Skeletal muscle satellite cell (primary cell): ENCODE results near the gene SPRTN.
A peak's percentile ranks its signal among the peaks of the same experiment; 100 is the strongest.

Experiments
- H3K27me3 ChIP-seq: 2 replicates; pipeline ENCODE4 v1.7.0; 2013; ENCODE audit warnings: low read length; ENCODE audit not compliant: control insufficient read depth, insufficient read depth
- H3K36me3 ChIP-seq: 2 replicates; pipeline ENCODE4 v1.7.0; 2013; ENCODE audit warnings: mild to moderate bottlenecking, control low read depth, low read length; ENCODE audit not compliant: insufficient read depth
- H3K4me1 ChIP-seq: 2 replicates; pipeline ENCODE4 v1.7.0; 2013; ENCODE audit warnings: low read length; ENCODE audit not compliant: control insufficient read depth, insufficient read depth
- H3K4me2 ChIP-seq: 2 replicates; pipeline ENCODE4 v1.7.0; 2013; ENCODE audit warnings: mild to moderate bottlenecking, low read length
- H3K4me3 ChIP-seq: 2 replicates; pipeline ENCODE4 v1.7.0; 2013; ENCODE audit warnings: low read length
- H3K9ac ChIP-seq: 2 replicates; pipeline ENCODE4 v1.7.0; 2013; ENCODE audit warnings: mild to moderate bottlenecking, low read depth, low read length, moderate library complexity
- H3K9me3 ChIP-seq: replicated peaks from 2 replicates; pipeline ENCODE4 v1.7.0; 2013; ENCODE audit warnings: mild to moderate bottlenecking, control low read depth, low read length

Gene SPRTN

DNA sequence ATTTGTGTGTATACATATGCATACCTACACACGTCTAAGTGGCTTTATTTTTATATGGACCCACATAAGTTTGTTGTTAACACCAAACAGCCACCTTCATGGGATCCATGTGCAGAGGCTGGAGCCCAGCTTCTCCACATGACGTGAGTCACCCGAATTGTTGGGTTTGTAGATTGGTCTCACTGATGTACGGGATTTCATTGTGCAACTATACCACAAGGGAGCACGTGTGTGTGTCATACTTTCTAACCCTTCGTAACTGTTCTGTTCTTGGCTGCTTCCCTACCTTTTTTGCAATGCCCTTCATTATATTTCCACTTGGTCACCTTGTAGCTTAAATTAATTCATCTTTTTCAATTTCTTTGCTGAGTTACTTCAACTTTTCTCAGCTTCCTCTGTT lies 21.0 kb downstream of the SPRTN start:
- peaks cover 10% of the 10 kb centered on the region for H3K4me1 ChIP-seq
- peaks cover under 1% of the 10 kb centered on the region for H3K36me3 ChIP-seq
- H3K9ac ChIP-seq: no peak overlapping the region
- no peak overlapping the region for H3K4me2 ChIP-seq
- no peaks in the 10 kb centered on the region for H3K27me3 ChIP-seq
- no peaks in the 10 kb centered on the region for H3K9me3 ChIP-seq
- no peak overlapping the region for H3K4me3 ChIP-seq

DNA sequence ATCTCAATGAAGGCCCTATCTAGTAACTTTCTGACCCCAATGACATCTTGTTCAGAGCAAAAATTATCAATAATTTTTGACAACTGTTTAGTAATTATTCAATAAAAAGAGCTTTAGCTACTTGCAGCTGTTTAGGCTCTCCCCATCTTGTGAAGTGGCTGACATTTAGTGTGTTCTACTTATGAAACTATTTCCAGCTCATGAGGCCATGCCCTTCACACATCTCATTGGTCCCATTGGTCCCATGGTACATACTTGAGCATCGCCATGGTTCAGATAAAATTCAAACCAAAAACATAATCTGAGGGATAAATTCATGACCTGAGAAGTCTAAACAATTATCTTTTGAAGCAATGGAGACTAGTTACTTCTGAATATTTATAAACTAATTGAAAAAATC lies 24.2 kb downstream of the SPRTN start:
- Histone ChIP-seq H3K36me3 (peaks cover 11% of the 10 kb centered on the region), H3K9ac (no peak overlapping the region), H3K4me1 (peaks cover 7% of the 10 kb centered on the region), H3K27me3 (no peaks in the 10 kb centered on the region), H3K4me3 (no peak overlapping the region), H3K4me2 (no peak overlapping the region), H3K9me3 (no peaks in the 10 kb centered on the region)

DNA sequence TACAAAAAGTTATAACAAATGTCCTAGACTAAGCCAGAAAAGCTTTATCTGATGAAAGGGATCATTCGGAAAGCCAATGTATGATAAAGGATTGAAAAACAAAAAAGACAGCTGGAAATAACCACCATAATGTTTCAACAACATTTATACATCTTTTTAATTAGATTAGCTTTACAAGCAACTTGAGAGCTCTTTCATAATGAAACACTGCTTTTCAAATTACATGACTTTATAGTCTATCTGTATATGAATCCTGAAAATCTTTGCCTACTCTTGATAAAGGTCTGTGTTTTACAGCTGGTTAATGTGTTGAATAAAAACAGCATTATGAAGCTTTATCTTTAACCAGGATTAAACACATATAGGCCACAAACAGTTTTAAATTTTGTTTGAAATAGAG lies 25.5 kb downstream of the SPRTN start:
- H3K36me3 ChIP-seq: peaks cover 11% of the 10 kb centered on the region
- H3K9ac ChIP-seq: no peak overlapping the region
- no peak overlapping the region for H3K4me3 ChIP-seq
- H3K4me1 ChIP-seq: no peaks in the 10 kb centered on the region
- H3K4me2 ChIP-seq: no peak overlapping the region
- no peaks in the 10 kb centered on the region for H3K27me3 ChIP-seq
- H3K9me3 ChIP-seq: no peaks in the 10 kb centered on the region

DNA sequence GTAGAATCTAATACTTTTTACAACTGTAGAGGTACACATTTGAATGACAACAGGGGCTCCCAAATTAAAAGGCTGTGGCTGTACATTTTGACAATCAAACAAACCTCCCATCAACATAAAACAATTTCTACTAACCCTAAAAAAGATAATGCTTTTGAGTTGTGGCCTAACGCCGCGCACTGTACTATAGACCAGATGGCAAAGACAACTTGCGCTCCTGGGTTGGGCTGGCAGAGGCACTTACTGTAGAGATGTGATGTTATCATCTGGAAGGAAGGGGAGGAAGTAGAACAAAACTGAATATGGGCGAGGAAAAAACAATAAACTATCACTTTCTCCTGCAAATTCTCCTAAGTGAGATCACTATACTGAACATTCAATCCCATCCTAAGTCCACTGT lies 26.1 kb downstream of the SPRTN start:
- no peak overlapping the region for H3K4me2 ChIP-seq
- H3K36me3 ChIP-seq: peaks cover 11% of the 10 kb centered on the region
- no peaks in the 10 kb centered on the region for H3K9me3 ChIP-seq
- no peaks in the 10 kb centered on the region for H3K27me3 ChIP-seq
- no peaks in the 10 kb centered on the region for H3K4me1 ChIP-seq
- no peak overlapping the region for H3K4me3 ChIP-seq
- no peak overlapping the region for H3K9ac ChIP-seq

DNA sequence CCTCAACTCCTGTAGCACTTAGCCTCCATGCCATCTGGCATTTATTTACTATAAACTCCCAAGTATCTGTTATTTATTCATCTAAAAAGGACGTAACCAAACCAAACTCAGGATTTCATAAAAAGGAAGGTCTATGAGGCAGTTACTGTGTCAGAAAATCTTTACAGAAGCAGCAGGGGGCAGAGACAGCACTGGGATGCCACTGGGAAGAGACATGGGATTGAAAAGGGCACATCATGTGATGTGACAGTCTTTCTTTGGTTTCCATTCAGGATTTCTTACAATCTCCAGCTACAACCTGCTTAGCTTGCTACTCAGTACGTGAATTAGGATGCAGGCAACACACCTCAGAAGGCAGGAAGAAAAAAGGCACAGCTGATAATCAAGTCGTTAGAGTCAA lies 31.2 kb downstream of the SPRTN start:
- Histone ChIP-seq H3K36me3 (peaks cover 10% of the 10 kb centered on the region), H3K27me3 (no peaks in the 10 kb centered on the region), H3K4me3 (no peak overlapping the region), H3K4me1 (no peaks in the 10 kb centered on the region), H3K4me2 (no peak overlapping the region), H3K9me3 (no peaks in the 10 kb centered on the region), H3K9ac (no peak overlapping the region)

DNA sequence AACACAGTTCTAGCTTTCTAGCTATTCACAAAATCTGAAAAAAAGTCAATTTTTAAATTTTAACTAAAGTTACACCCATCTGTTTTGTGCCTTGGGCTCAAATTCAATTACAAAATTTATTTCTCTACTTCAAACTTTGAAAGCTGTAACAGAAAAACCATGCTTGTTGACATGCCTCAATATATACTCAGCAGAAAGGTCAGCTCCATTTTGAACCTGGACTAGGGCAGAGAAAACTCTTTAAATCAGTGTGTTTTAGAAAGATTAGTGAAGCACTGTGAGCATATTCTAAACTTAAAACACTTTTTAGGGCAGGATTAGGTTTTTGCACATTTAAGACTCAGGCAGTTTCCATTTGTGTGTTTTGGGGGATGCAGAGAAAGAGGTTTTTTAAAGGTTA lies 34.4 kb downstream of the SPRTN start:
- no peaks in the 10 kb centered on the region for H3K9me3 ChIP-seq
- no peak overlapping the region for H3K9ac ChIP-seq
- no peaks in the 10 kb centered on the region for H3K27me3 ChIP-seq
- H3K4me1 ChIP-seq: peaks cover 9% of the 10 kb centered on the region
- H3K4me3 ChIP-seq: no peak overlapping the region
- H3K4me2 ChIP-seq: no peak overlapping the region
- H3K36me3 ChIP-seq: no peaks in the 10 kb centered on the region

DNA sequence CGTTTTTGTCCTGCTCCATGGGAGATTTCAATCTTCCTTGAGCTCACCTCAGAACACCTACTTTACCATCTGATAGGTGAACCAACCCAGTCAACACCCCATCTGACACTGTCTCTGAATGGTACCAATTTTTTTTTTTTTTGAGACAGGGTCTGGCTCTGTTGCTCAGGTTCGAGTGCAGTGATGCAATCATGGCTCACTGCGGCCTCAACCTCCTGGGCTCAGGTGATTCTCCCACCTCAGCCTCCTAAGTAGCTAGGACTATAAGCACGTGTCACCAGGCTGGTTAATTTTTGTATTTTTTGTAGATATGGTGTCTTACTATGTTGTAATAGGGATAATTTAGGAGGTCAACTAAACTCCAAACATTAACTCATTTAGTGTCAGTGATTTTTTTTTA lies 36.3 kb downstream of the SPRTN start:
- no peak overlapping the region for H3K9ac ChIP-seq
- H3K27me3 ChIP-seq: no peaks in the 10 kb centered on the region
- no peaks in the 10 kb centered on the region for H3K36me3 ChIP-seq
- H3K4me3 ChIP-seq: no peak overlapping the region
- H3K9me3 ChIP-seq: no peaks in the 10 kb centered on the region
- no peak overlapping the region for H3K4me2 ChIP-seq
- peaks cover 9% of the 10 kb centered on the region for H3K4me1 ChIP-seq

DNA sequence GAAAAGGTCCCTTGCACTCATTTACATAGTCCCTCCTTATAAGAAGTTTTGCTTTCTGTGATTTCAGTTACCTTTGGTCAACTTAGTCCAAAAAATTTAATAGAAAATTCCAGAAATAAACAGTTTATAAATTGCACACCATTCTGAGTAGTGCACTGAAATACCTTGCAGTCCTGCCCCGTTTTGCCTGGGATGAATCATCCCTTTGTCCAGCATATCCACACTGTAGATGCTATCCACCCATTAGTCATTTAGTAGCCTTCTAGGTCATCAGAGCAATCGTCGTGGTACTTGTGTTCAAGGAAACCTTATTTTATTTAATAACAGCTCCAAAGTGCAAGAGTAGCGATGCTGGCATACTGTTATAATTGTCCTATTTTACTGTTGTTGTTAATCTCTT lies 38.0 kb downstream of the SPRTN start:
- H3K4me1 ChIP-seq: peaks cover 9% of the 10 kb centered on the region
- H3K4me2 ChIP-seq: no peak overlapping the region
- no peaks in the 10 kb centered on the region for H3K9me3 ChIP-seq
- H3K27me3 ChIP-seq: no peaks in the 10 kb centered on the region
- no peak overlapping the region for H3K9ac ChIP-seq
- no peak overlapping the region for H3K4me3 ChIP-seq
- H3K36me3 ChIP-seq: no peaks in the 10 kb centered on the region

DNA sequence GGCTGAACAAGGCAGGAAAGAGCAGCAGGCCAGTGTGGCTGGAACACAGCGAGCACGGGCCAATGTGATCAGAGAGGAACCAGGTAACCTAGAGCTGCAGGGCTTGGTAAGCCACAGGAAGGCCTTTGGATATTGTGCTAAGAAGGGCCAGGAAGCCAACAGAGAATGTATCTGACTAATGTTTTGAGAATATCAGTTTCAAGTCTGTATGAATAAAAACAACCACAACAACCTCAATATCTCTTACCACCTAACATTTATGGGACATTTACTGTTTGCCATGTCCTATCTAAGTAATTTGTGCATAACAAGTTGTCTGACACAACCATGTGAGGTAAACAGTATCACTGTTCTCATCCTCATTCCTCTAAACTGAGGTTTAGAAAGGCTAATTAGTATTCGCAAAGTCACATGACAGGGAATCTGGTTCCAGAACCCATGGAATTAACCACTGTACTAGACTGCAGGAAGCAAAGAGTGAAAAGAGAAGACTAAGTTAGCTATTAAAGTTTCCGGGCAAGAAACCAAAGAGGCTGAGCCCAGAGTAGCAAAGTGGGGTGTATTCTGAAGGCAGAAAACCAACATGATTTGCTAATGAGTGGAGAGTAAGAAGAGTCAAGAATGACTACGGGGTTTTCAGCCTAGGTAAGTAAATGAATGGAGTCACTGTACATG lies 38.9 kb downstream of the SPRTN start:
- Histone ChIP-seq H3K36me3 (no peaks in the 10 kb centered on the region), H3K4me2 (no peak overlapping the region), H3K27me3 (no peaks in the 10 kb centered on the region), H3K9ac (no peak overlapping the region), H3K9me3 (no peaks in the 10 kb centered on the region), H3K4me3 (no peak overlapping the region), H3K4me1 (peaks cover 9% of the 10 kb centered on the region)

DNA sequence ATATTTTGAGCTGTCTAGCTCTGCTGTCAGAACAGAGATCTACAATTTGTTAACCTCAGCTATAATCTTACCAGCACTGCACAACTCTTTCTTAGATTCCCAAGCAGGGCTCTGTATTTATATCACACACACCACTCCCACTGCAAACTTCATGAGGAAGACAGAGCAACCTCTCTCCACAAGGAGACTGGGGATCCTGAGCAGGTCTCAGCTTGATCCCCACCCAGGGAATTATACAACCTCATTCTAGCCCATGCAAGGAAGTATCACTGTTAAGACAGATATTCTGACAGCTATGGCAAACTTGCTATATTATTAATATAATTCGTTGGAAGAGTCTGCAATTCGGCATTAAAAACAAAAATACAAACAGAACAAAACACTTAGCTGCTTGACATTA lies 43.6 kb downstream of the SPRTN start:
- no peaks in the 10 kb centered on the region for H3K36me3 ChIP-seq
- H3K4me3 ChIP-seq: no peak overlapping the region
- no peaks in the 10 kb centered on the region for H3K27me3 ChIP-seq
- H3K4me1 ChIP-seq: peaks cover 13% of the 10 kb centered on the region
- no peak overlapping the region for H3K4me2 ChIP-seq
- H3K9me3 ChIP-seq: no peaks in the 10 kb centered on the region
- no peak overlapping the region for H3K9ac ChIP-seq

DNA sequence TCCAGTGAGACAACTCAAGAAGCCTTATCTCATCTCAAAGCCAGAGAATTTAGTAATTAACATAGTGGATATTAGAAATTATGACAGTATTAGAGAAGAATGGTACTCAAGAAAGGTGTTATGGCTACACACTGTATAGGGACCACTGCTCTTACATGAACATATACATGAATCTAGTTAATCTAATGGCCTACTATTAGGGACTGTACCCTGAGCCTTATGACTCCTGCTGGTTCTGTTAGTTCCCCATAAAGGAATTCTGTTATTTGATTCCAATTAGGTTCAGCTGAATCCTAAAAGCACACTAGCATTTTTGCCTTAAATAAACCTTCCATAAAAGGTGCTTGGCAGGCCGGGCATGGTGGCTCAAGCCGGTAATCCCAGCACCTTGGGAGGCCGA lies 44.3 kb downstream of the SPRTN start:
- no peak overlapping the region for H3K4me3 ChIP-seq
- no peak overlapping the region for H3K4me2 ChIP-seq
- H3K36me3 ChIP-seq: no peaks in the 10 kb centered on the region
- H3K27me3 ChIP-seq: no peaks in the 10 kb centered on the region
- H3K4me1 ChIP-seq: peaks cover 7% of the 10 kb centered on the region
- H3K9me3 ChIP-seq: no peaks in the 10 kb centered on the region
- H3K9ac ChIP-seq: no peak overlapping the region

DNA sequence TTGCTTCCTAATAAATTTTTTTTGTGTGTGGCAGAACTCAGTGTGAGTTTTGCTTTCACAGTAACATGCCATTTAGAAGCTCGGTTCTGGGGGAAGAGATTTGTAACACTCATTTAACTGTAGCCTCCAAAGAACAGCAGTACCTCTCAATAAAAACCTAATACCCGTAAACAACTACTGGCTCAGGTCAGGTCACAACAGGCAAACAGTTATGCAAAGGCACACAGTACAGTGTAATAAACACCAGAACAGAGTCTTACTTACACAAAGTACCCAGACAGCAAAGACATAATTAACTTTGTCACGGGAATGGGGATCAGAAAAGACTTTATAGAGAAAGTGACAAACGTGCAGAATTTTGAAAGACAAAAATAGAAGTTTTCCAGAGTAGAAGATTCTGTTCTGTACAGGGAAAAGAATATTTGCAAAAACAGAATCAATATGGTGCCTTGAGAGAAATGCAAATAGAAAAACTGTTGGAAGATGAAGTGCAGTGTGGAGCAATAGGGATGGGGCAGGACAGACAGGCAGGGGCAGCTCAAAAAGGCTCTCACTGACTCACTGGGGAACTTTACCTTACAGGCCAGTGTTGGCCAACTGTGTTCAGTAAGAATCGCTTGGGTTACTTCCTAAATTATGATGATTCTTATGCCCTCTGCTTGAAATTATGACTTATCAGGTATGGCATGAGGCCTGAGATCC lies 45.2 kb downstream of the SPRTN start:
- no peak overlapping the region for H3K9ac ChIP-seq
- no peaks in the 10 kb centered on the region for H3K27me3 ChIP-seq
- no peaks in the 10 kb centered on the region for H3K36me3 ChIP-seq
- H3K4me2 ChIP-seq: peak overlapping the region; percentile 39
- H3K9me3 ChIP-seq: no peaks in the 10 kb centered on the region
- peaks cover 16% of the 10 kb centered on the region for H3K4me1 ChIP-seq
- H3K4me3 ChIP-seq: no peak overlapping the region
